Sigmoid colon (tissue), 7 donors: ENCODE data around the gene SARS2. TPM values are rescaled to one million over a fixed set of nuclear protein-coding genes. Genes with fewer than 3 reads are reported as not detected.

Experiments
- DNase-seq: peaks from one replicate; pipeline ENCODE4 v3.0.0-alpha.2; 2019
- H3K27ac ChIP-seq, 4 donors: fragments of 200-600 bp; sonication (generic); one replicate each; pipeline ENCODE4 v1.5.1; 2016 to 2019; ENCODE audit warnings: mild to moderate bottlenecking in 1 of 4
- H3K27me3 ChIP-seq, 3 donors: fragments of 200-600 bp; sonication (generic); one replicate each; pipeline ENCODE4 v1.5.1; 2019; ENCODE audit warnings: mild to moderate bottlenecking in 1 of 3
- H3K36me3 ChIP-seq, 4 donors: fragments of 200-600 bp; sonication (generic); one replicate each; pipeline ENCODE4 v1.5.1; 2016 to 2019
- H3K4me1 ChIP-seq, 4 donors: fragments of 200-600 bp; sonication (generic); one replicate each; pipeline ENCODE4 v1.5.1; 2017 to 2019
- H3K4me3 ChIP-seq, 4 donors: fragments of 200-600 bp; sonication (generic); one replicate each; pipeline ENCODE4 v1.5.1; 2017 to 2019; ENCODE audit warnings: mild to moderate bottlenecking in 2 of 4, moderate library complexity in 1 of 4
- H3K9me3 ChIP-seq, 4 donors: fragments of 200-600 bp in 3 of 4; sonication (generic) in 3 of 4; one replicate each; pipeline versions ENCODE4 v1.5.1 to v1.6.1; 2013 to 2019
- EP300 ChIP-seq, 4 donors: sonication (generic); formaldehyde crosslinking; IDR thresholded peaks; one replicate each; pipeline ENCODE4 v1.6.1; 2017; ENCODE audit warnings: antibody characterized with exemption in 4 of 4
- POLR2A ChIP-seq, 2 donors: fragments of 450-650 bp; IDR thresholded peaks; one replicate each; pipeline ENCODE4 v1.6.1; 2016; ENCODE audit warnings: antibody characterized with exemption in 2 of 2, mild to moderate bottlenecking in 2 of 2, moderate library complexity in 2 of 2
- POLR2AphosphoS5 ChIP-seq, 4 donors: sonication (generic); formaldehyde crosslinking; IDR thresholded peaks; one replicate each; pipeline ENCODE4 v1.6.1; 2017; ENCODE audit warnings: antibody characterized with exemption in 4 of 4
- WGBS, 2 donors: extraction: QIAGEN DNeasy Blood & Tissue Kit; methylation state at CpG; one replicate each; pipeline ENCODE4 v1.1.7; 2013; 5-methylcytosine and 5-hydroxymethylcytosine counted together
- intact Hi-C: fragments of 100-400 bp; cut with DNase I; formaldehyde crosslinking; loops from one replicate; pipeline ENCODE4 v1.15.1; 2023
- polyA plus RNA-seq, 3 donors: library from polyadenylated mRNA; stranded (reverse); fragments of 200-250 nt; gene quantifications; one replicate each; pipeline ENCODE4 v1.2.3, GENCODE V29; 2013
- total RNA-seq, 4 donors: library from RNA; depleted of rRNA; stranded (reverse); fragments of >200 nt; gene quantifications; one replicate each; pipeline ENCODE4 v1.1.0, GENCODE V29; 2016
- TF ChIP-seq, protein P1 (sequence below), 4 experiments: fragments of 450-650 bp in 3 of 4; fragments of 200-600 bp in 1 of 4; IDR thresholded peaks; one replicate each; pipeline ENCODE4 v1.5.1; 2016 to 2019; ENCODE audit warnings: antibody characterized with exemption in 4 of 4, mild to moderate bottlenecking in 3 of 4, moderate library complexity in 2 of 4
- donor health status: healthy with polysubstance abuse.
- donor health status: Bipolar disorder and iron deficiency.
- donor health status: healthy.

SARS2 gene
- total and polyA plus RNA-seq, 7 donors: 7.4 to 38.9 (median 15.3) TPM

DNA sequence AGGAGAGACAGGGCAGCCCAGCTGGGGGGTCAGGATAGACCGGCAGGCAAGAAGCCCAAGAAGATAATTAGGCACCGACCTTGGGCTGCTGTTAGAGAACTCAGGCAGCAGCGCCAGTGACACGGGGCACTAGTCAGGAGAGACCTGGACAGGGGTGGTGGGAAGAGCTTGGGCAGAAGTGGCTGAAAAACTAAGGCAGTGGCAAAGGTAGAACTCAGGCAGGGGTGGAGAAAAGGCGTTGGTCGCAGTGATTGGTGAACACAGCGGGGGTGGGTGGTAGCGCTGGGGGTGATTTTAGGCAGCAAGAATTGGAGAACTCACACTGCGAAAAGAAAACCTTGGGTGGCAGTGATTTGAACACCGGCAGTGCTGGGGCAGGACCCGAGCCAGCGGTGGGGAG lies 22.9 kb downstream of the SARS2 start:
- Histone ChIP-seq H3K4me3 (no peak overlapping the region), H3K9me3 (no peaks in the 10 kb centered on the region), H3K4me1 (no peaks in the 10 kb centered on the region), H3K27me3 (peaks cover 0 to 24% (median 13%) of the 10 kb centered on the region in 3 donors), H3K36me3 (peaks cover 0 to 35% (median 22%) of the 10 kb centered on the region in 4 donors), H3K27ac (no peak overlapping the region)
- WGBS, 2 donors: 96% methylated on average over 12 of the region's 12 CpGs
- intact Hi-C loops: no loop called here
- DNase-seq: no peak
- TF ChIP-seq, protein P1, sequence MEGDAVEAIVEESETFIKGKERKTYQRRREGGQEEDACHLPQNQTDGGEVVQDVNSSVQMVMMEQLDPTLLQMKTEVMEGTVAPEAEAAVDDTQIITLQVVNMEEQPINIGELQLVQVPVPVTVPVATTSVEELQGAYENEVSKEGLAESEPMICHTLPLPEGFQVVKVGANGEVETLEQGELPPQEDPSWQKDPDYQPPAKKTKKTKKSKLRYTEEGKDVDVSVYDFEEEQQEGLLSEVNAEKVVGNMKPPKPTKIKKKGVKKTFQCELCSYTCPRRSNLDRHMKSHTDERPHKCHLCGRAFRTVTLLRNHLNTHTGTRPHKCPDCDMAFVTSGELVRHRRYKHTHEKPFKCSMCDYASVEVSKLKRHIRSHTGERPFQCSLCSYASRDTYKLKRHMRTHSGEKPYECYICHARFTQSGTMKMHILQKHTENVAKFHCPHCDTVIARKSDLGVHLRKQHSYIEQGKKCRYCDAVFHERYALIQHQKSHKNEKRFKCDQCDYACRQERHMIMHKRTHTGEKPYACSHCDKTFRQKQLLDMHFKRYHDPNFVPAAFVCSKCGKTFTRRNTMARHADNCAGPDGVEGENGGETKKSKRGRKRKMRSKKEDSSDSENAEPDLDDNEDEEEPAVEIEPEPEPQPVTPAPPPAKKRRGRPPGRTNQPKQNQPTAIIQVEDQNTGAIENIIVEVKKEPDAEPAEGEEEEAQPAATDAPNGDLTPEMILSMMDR (IDR thresholded peaks at IDR 0.05): no peak
- no peak for TF ChIP-seq POLR2AphosphoS5 (IDR thresholded peaks at IDR 0.05)
- TF ChIP-seq POLR2A (IDR thresholded peaks at IDR 0.05): no peak
- TF ChIP-seq EP300 (IDR thresholded peaks at IDR 0.05): no peak

DNA sequence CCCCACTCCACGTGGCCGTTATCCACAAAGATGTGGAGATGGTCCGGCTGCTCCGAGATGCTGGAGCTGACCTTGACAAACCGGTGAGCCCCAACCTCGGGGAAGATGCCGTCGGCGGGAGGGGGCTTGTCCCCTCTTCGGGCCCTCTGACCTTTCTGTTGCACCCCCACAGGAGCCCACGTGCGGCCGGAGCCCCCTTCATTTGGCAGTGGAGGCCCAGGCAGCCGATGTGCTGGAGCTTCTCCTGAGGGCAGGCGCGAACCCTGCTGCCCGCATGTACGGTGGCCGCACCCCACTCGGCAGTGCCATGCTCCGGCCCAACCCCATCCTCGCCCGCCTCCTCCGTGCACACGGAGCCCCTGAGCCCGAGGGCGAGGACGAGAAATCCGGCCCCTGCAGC lies 23.3 kb downstream of the SARS2 start:
- peaks cover 0 to 35% (median 22%) of the 10 kb centered on the region in 4 donors for H3K36me3 ChIP-seq
- DNase-seq: no peak
- TF ChIP-seq POLR2A (IDR thresholded peaks at IDR 0.05) (no peak), EP300 (IDR thresholded peaks at IDR 0.05) (no peak), POLR2AphosphoS5 (IDR thresholded peaks at IDR 0.05) (no peak)
- TF ChIP-seq, protein P1 (IDR thresholded peaks at IDR 0.05): no peak
- no peak overlapping the region for H3K27ac ChIP-seq
- intact Hi-C loops: no loop called here
- peaks cover 0 to 20% (median 12%) of the 10 kb centered on the region in 3 donors for H3K27me3 ChIP-seq
- no peaks in the 10 kb centered on the region for H3K9me3 ChIP-seq
- 95 to 96% methylated on average over 29 of the region's 29 CpGs for WGBS, 2 donors
- no peaks in the 10 kb centered on the region for H3K4me1 ChIP-seq
- H3K4me3 ChIP-seq: no peak overlapping the region

- peaks cover 0 to 8% (median 7%) of the 10 kb centered on the region in 4 donors for H3K4me1 ChIP-seq
- no peaks in the 10 kb centered on the region for H3K9me3 ChIP-seq
- no peak overlapping the region for H3K4me3 ChIP-seq
- TF ChIP-seq POLR2A (IDR thresholded peaks at IDR 0.05): no peak
- TF ChIP-seq, protein P1 (IDR thresholded peaks at IDR 0.05): no peak
- TF ChIP-seq EP300 (IDR thresholded peaks at IDR 0.05): no peak
- TF ChIP-seq POLR2AphosphoS5 (IDR thresholded peaks at IDR 0.05): no peak
- H3K36me3 ChIP-seq: peaks cover 0 to 35% (median 22%) of the 10 kb centered on the region in 4 donors
- 93 to 96% methylated on average over 4 of the region's 4 CpGs for WGBS, 2 donors
- intact Hi-C loops: no loop called here
- peaks cover 0 to 4% (median 0%) of the 10 kb centered on the region in 3 donors for H3K27me3 ChIP-seq
- H3K27ac ChIP-seq: no peak overlapping the region
- DNase-seq: no peak
Observed at GRCh38 chr19:38905620-38906019, 24.9 kb downstream of the SARS2 start.

- Histone ChIP-seq H3K4me1 (peaks cover 0 to 13% (median 12%) of the 10 kb centered on the region in 4 donors), H3K36me3 (peaks cover 0 to 35% (median 22%) of the 10 kb centered on the region in 4 donors), H3K27ac (no peak overlapping the region), H3K27me3 (no peaks in the 10 kb centered on the region), H3K4me3 (no peak overlapping the region), H3K9me3 (no peaks in the 10 kb centered on the region)
- 87 to 91% methylated on average over 35 of the region's 35 CpGs for WGBS, 2 donors
- no peak for DNase-seq
- TF ChIP-seq POLR2AphosphoS5 (IDR thresholded peaks at IDR 0.05): no peak
- TF ChIP-seq EP300 (IDR thresholded peaks at IDR 0.05): no peak
- no peak for TF ChIP-seq POLR2A (IDR thresholded peaks at IDR 0.05)
- TF ChIP-seq, protein P1 (IDR thresholded peaks at IDR 0.05): no peak
- intact Hi-C loops: no loop called here
Observed at GRCh38 chr19:38904581-38905539, 25.7 kb downstream of the SARS2 start.
